IMR-90 (cell line): ENCODE results near the gene GPR137. TPM values are rescaled to one million over a fixed set of nuclear protein-coding genes. Genes with fewer than 3 reads are reported as not detected.

Experiments
- ATAC-seq: fragments of 200-7000 bp; cut with Tn5 transposase; 2 replicates; pipeline ENCODE4 v1.9.1; 2020; ENCODE audit warnings: low read depth, mild to moderate bottlenecking, moderate library complexity
- BruUV-seq: library from RNA; stranded (reverse); fragments of 400-500 nt; replicated peaks from 2 replicates; lab custom pipeline; 2021; lab: Mats Ljungman, UMichigan
- CTCF ChIA-PET: fragments of 300-600 bp; formaldehyde crosslinking; extraction: SDS; loops from one replicate; lab custom pipeline; 2021; ENCODE audit warnings: antibody characterized with exemption; lab: Yijun Ruan, JAX
- POLR2A ChIA-PET: fragments of 300-600 bp; sonication (Branson Sonifier 250); formaldehyde crosslinking; loops from one replicate; lab custom pipeline; 2022; ENCODE audit warnings: antibody characterized with exemption; ENCODE audit not compliant: unreplicated experiment; lab: Charles Lee
- DNase-seq: peaks from one replicate; pipeline ENCODE4 v3.0.0; 2013
- H2AFZ ChIP-seq: replicated peaks from 2 replicates; pipeline ENCODE3; 2013; ENCODE audit warnings: low read length, mild to moderate bottlenecking; ENCODE audit not compliant: poor library complexity
- H2AK5ac ChIP-seq: 2 replicates; pipeline ENCODE4 v1.6.1; 2013; ENCODE audit warnings: low read depth, low read length, inconsistent platforms
- H2AK9ac ChIP-seq: replicated peaks from 2 replicates; pipeline ENCODE3; 2013; ENCODE audit warnings: mild to moderate bottlenecking, low read depth, low read length, moderate library complexity; ENCODE audit not compliant: poor library complexity
- H2BK120ac ChIP-seq: 2 replicates; pipeline ENCODE4 v1.6.1; 2013; ENCODE audit warnings: low read depth, low read length, inconsistent platforms
- H2BK15ac ChIP-seq: 3 replicates; pipeline ENCODE4 v1.6.1; 2013; ENCODE audit warnings: low read depth, low read length, inconsistent platforms
- H2BK20ac ChIP-seq: 2 replicates; pipeline ENCODE4 v1.6.1; 2013; ENCODE audit warnings: low read depth, mild to moderate bottlenecking, inconsistent platforms, low read length, moderate library complexity
- H2BK5ac ChIP-seq: 2 replicates; pipeline ENCODE4 v1.6.1; 2013; ENCODE audit warnings: mild to moderate bottlenecking, low read depth, low read length, inconsistent platforms; ENCODE audit not compliant: poor library complexity, severe bottlenecking
- H3K14ac ChIP-seq: replicated peaks from 2 replicates; pipeline ENCODE4 v1.6.1; 2013; ENCODE audit warnings: low read depth, low read length, inconsistent platforms
- H3K18ac ChIP-seq: 2 replicates; pipeline ENCODE4 v1.6.1; 2013; ENCODE audit warnings: low read depth, low read length, control low read depth
- H3K23ac ChIP-seq: 2 replicates; pipeline ENCODE4 v1.6.1; 2013; ENCODE audit warnings: low read depth, low read length, inconsistent platforms
- H3K27ac ChIP-seq: 2 replicates; pipeline ENCODE4 v1.5.1; 2013; ENCODE audit warnings: mild to moderate bottlenecking, control low read depth, low read length; ENCODE audit not compliant: insufficient read depth
- H3K27me3 ChIP-seq: 2 replicates; pipeline ENCODE4 v1.6.1; 2013; ENCODE audit warnings: low read length; ENCODE audit not compliant: control insufficient read depth, insufficient read depth
- H3K36me3 ChIP-seq: 2 replicates; pipeline ENCODE4 v1.6.1; 2013; ENCODE audit warnings: low read length, mixed read lengths; ENCODE audit not compliant: control insufficient read depth, insufficient read depth
- H3K4ac ChIP-seq: 2 replicates; pipeline ENCODE4 v1.6.1; 2013; ENCODE audit warnings: low read depth, low read length, inconsistent platforms
- H3K4me1 ChIP-seq: 2 replicates; pipeline ENCODE4 v1.6.1; 2013; ENCODE audit warnings: low read length, mixed read lengths; ENCODE audit not compliant: control insufficient read depth, insufficient read depth
- H3K4me2 ChIP-seq: 2 replicates; pipeline ENCODE4 v1.6.1; 2013; ENCODE audit warnings: low read depth, mild to moderate bottlenecking, control low read depth, low read length, moderate library complexity
- H3K4me3 ChIP-seq: 2 replicates; pipeline ENCODE4 v1.5.1; 2013; ENCODE audit warnings: low read depth, mild to moderate bottlenecking, control low read depth, low read length, moderate library complexity; ENCODE audit not compliant: insufficient read depth
- H3K56ac ChIP-seq: 2 replicates; pipeline ENCODE4 v1.6.1; 2013; ENCODE audit warnings: low read length, inconsistent platforms; ENCODE audit not compliant: insufficient read depth; ENCODE audit errors: extremely low read depth
- H3K79me1 ChIP-seq, 2 experiments: 2 replicates each; pipeline ENCODE4 v1.6.1; 2013; ENCODE audit warnings: low read length in 2 of 2, inconsistent platforms in 1 of 2, low read depth in 1 of 2
- H3K9ac ChIP-seq: 2 replicates; pipeline ENCODE4 v1.6.1; 2013; ENCODE audit warnings: low read depth, low read length, control low read depth
- H3K9me1 ChIP-seq: 2 replicates; pipeline ENCODE4 v1.6.1; 2013; ENCODE audit warnings: low read length, inconsistent platforms; ENCODE audit not compliant: insufficient read depth
- H3K9me3 ChIP-seq: 2 replicates; pipeline ENCODE4 v1.6.1; 2013; ENCODE audit warnings: low read length; ENCODE audit not compliant: control insufficient read depth, insufficient read depth
- H4K20me1 ChIP-seq: 2 replicates; pipeline ENCODE4 v1.6.1; 2013; ENCODE audit warnings: low read length, inconsistent platforms; ENCODE audit not compliant: insufficient read depth
- H4K5ac ChIP-seq: 2 replicates; pipeline ENCODE4 v1.6.1; 2013; ENCODE audit warnings: mild to moderate bottlenecking, low read depth, low read length, control low read depth
- H4K8ac ChIP-seq, 2 experiments: 2 replicates each; pipeline ENCODE4 v1.6.1; 2013; ENCODE audit warnings: low read depth in 2 of 2, low read length in 2 of 2, control low read depth in 1 of 2, inconsistent platforms in 1 of 2
- H4K91ac ChIP-seq: 2 replicates; pipeline ENCODE4 v1.6.1; 2013; ENCODE audit warnings: low read depth, low read length, inconsistent platforms; ENCODE audit not compliant: insufficient read depth
- BHLHE40 ChIP-seq: fragments of 150-350 bp; IDR thresholded peaks from 2 replicates; pipeline ENCODE4 v1.6.1; 2016; ENCODE audit warnings: mild to moderate bottlenecking, low read depth, low read length
- CEBPB ChIP-seq: IDR thresholded peaks from 2 replicates; pipeline ENCODE4 v1.6.1; 2012; ENCODE audit warnings: low read depth, low read length, improper control_type of control experiment
- CHD1 ChIP-seq: IDR thresholded peaks from 2 replicates; pipeline ENCODE4 v1.6.1; 2012; ENCODE audit warnings: low read depth, low read length, improper control_type of control experiment
- CTCF ChIP-seq: conservative IDR thresholded peaks from 2 replicates; pipeline ENCODE4 v1.5.1; 2012; ENCODE audit warnings: mild to moderate bottlenecking, low read depth, low read length, improper control_type of control experiment
- FOS ChIP-seq: fragments of 150-350 bp; IDR thresholded peaks from 2 replicates; pipeline ENCODE4 v1.6.1; 2016; ENCODE audit warnings: low read depth, low read length
- MAZ ChIP-seq: IDR thresholded peaks from 2 replicates; pipeline ENCODE4 v1.6.1; 2012; ENCODE audit warnings: low read depth, mild to moderate bottlenecking, low read length, improper control_type of control experiment, moderate library complexity, borderline replicate concordance
- MXI1 ChIP-seq: IDR thresholded peaks from 2 replicates; pipeline ENCODE4 v1.6.1; 2012; ENCODE audit warnings: low read depth, mild to moderate bottlenecking, low read length, moderate library complexity, borderline replicate concordance
- NFE2L2 ChIP-seq: fragments of 150-350 bp; IDR thresholded peaks from 2 replicates; pipeline ENCODE4 v1.6.1; 2016; ENCODE audit warnings: low read depth, mild to moderate bottlenecking, low read length
- POLR2A ChIP-seq: IDR thresholded peaks from 2 replicates; pipeline ENCODE4 v1.6.1; 2012; ENCODE audit warnings: mild to moderate bottlenecking, low read depth, low read length
- RAD21 ChIP-seq: IDR thresholded peaks from 2 replicates; pipeline ENCODE4 v1.6.1; 2012; ENCODE audit warnings: low read length, improper control_type of control experiment
- RCOR1 ChIP-seq: IDR thresholded peaks from 2 replicates; pipeline ENCODE4 v1.6.1; 2012; ENCODE audit warnings: mild to moderate bottlenecking, low read length, improper control_type of control experiment; ENCODE audit not compliant: insufficient replicate concordance
- RFX5 ChIP-seq: IDR thresholded peaks from 2 replicates; pipeline ENCODE4 v1.8.0; 2012; ENCODE audit warnings: low read depth, mild to moderate bottlenecking, low read length, moderate library complexity
- SMC3 ChIP-seq: fragments of 150-350 bp; IDR thresholded peaks from 2 replicates; pipeline ENCODE4 v1.6.1; 2016; ENCODE audit warnings: low read depth, mild to moderate bottlenecking, antibody characterized with exemption, low read length, moderate library complexity
- USF2 ChIP-seq: fragments of 150-350 bp; IDR thresholded peaks from 2 replicates; pipeline ENCODE4 v1.6.1; 2017; ENCODE audit warnings: mild to moderate bottlenecking, antibody characterized with exemption, low read length, low read depth
- WGBS, 2 experiments: methylation state at CpG; one replicate each; pipeline versions ENCODE4 v1.1.5 to v1.1.7; 2013; ENCODE audit warnings: missing lambda C conversion rate in 2 of 2; ENCODE audit not compliant: insufficient read length in 1 of 2; ENCODE audit errors: extremely low coverage in 2 of 2; 5-methylcytosine and 5-hydroxymethylcytosine counted together
- dilution Hi-C: fragments of 300-500 bp; cut with HindIII; formaldehyde crosslinking; loops from one replicate; pipeline ENCODE4 v1.14.3; 2018; ENCODE audit warnings: low sequenced_read_pairs; ENCODE audit not compliant: unreplicated experiment
- in situ Hi-C: fragments of 300-500 bp; cut with MboI; formaldehyde crosslinking; loops from 3 replicates; pipeline ENCODE4 v1.14.3; 2019; ENCODE audit warnings: low sequenced_read_pairs, inconsistent platforms, mixed read lengths
- intact Hi-C: fragments of 100-400 bp; cut with micrococcal nuclease; formaldehyde crosslinking; loops from 2 replicates; pipeline ENCODE4 v1.10.0; 2022
- polyA plus RNA-seq, 3 experiments: library from polyadenylated mRNA; depleted of rRNA; stranded (reverse); fragments of >200 nt; gene quantifications; 2 replicates each; pipeline ENCODE4 v1.2.3, GENCODE V29; 2012; ENCODE audit warnings: low replicate concordance in 1 of 3
- total RNA-seq: library from RNA; depleted of rRNA; stranded (reverse); fragments of >200 nt; gene quantifications from 2 replicates; pipeline ENCODE4 v1.2.3, GENCODE V29; 2012
- TF ChIP-seq, protein P1 (sequence below): fragments of 150-350 bp; IDR thresholded peaks from 2 replicates; pipeline ENCODE4 v1.6.1; 2016; ENCODE audit warnings: low read depth, mild to moderate bottlenecking, low read length, moderate library complexity, borderline replicate concordance

GPR137 gene
- total and polyA plus RNA-seq, 2 of the 4 experiments (the other 2 are of a cell fraction) = 3.6 to 26.0 TPM

DNA sequence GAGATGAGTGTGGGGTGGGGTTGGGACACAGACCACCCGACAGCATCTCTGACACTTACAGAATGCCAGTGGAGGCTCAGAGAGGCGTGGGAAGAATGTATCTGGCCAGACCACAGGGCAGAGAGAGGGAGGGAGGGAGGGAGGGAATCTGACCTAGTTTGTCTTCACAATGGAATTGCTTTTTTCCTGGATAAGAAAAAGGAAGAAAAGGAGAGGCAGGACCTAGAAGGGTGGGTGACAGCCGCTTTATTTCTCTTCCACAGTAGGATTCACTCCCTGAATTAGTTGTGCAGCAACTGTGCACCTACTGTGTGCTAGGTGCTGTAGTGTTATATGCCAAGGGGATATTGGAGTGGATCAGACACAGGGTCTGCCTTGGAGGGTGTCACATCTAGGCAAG, 9.1 kb downstream of the GPR137 start:
- no peak overlapping the region for H4K5ac ChIP-seq
- DNase-seq (no peak), ATAC-seq (no peak)
- H3K9me1 ChIP-seq = no peaks in the 10 kb centered on the region
- H2BK120ac ChIP-seq = no peak overlapping the region
- no TSS peak for BruUV-seq
- in situ Hi-C loops (no loop called here), dilution Hi-C loops (no loop called here), intact Hi-C loops (no loop called here)
- ChIA-PET POLR2A (no interaction called here), CTCF (no interaction called here)
- H3K14ac ChIP-seq = no peak overlapping the region
- H3K18ac ChIP-seq = no peak overlapping the region
- H3K4me1 ChIP-seq = peaks cover 4% of the 10 kb centered on the region; the same call in 1 of the 2 replicates
- no peaks in the 10 kb centered on the region for H3K79me1 ChIP-seq
- H3K9me3 ChIP-seq = no peaks in the 10 kb centered on the region
- H4K91ac ChIP-seq = no peak overlapping the region
- no peak overlapping the region for H2BK20ac ChIP-seq
- peaks cover 95% of the 10 kb centered on the region for H3K27me3 ChIP-seq
- H2BK15ac ChIP-seq = no peak overlapping the region
- no peak overlapping the region for H2AK9ac ChIP-seq
- peaks cover 5% of the 10 kb centered on the region; the same call in 1 of the 2 replicates for H4K20me1 ChIP-seq
- H3K4ac ChIP-seq = no peak overlapping the region
- H3K4me3 ChIP-seq = no peak overlapping the region
- no peak overlapping the region for H2AFZ ChIP-seq
- H3K9ac ChIP-seq = no peak overlapping the region
- no peak overlapping the region for H3K23ac ChIP-seq
- no peak overlapping the region for H2BK5ac ChIP-seq
- no CpG with 5 or more reads among the region's 3 CpGs for WGBS, 2 experiments
- no peak overlapping the region for H3K4me2 ChIP-seq
- TF ChIP-seq BHLHE40 (no peak), CEBPB (no peak), RCOR1 (no peak), CTCF (no peak), USF2 (no peak), RAD21 (no peak), NFE2L2 (no peak), MXI1 (no peak), MAZ (no peak), POLR2A (no peak), SMC3 (no peak), FOS (no peak), RFX5 (no peak), CHD1 (no peak)
- TF ChIP-seq, protein P1, sequence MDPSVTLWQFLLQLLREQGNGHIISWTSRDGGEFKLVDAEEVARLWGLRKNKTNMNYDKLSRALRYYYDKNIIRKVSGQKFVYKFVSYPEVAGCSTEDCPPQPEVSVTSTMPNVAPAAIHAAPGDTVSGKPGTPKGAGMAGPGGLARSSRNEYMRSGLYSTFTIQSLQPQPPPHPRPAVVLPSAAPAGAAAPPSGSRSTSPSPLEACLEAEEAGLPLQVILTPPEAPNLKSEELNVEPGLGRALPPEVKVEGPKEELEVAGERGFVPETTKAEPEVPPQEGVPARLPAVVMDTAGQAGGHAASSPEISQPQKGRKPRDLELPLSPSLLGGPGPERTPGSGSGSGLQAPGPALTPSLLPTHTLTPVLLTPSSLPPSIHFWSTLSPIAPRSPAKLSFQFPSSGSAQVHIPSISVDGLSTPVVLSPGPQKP = no peak
- no peak overlapping the region for H4K8ac ChIP-seq
- H3K27ac ChIP-seq = no peak overlapping the region
- H3K56ac ChIP-seq = no peak overlapping the region
- no peaks in the 10 kb centered on the region for H3K36me3 ChIP-seq
- no peak overlapping the region for H2AK5ac ChIP-seq
